IMR-90 (cell line): ENCODE data around the gene CD46. TPM values are rescaled to one million over a fixed set of nuclear protein-coding genes. Genes with fewer than 3 reads are reported as not detected.

Experiments
- ATAC-seq: fragments of 200-7000 bp; cut with Tn5 transposase; 2 replicates; pipeline ENCODE4 v1.9.1; 2020; ENCODE audit warnings: low read depth, mild to moderate bottlenecking, moderate library complexity
- BruUV-seq: library from RNA; stranded (reverse); fragments of 400-500 nt; replicated peaks from 2 replicates; lab custom pipeline; 2021; lab: Mats Ljungman, UMichigan
- CTCF ChIA-PET: fragments of 300-600 bp; formaldehyde crosslinking; extraction: SDS; loops from one replicate; lab custom pipeline; 2021; ENCODE audit warnings: antibody characterized with exemption; lab: Yijun Ruan, JAX
- POLR2A ChIA-PET: fragments of 300-600 bp; sonication (Branson Sonifier 250); formaldehyde crosslinking; loops from one replicate; lab custom pipeline; 2022; ENCODE audit warnings: antibody characterized with exemption; ENCODE audit not compliant: unreplicated experiment; lab: Charles Lee
- DNase-seq: peaks from one replicate; pipeline ENCODE4 v3.0.0; 2013
- H2AFZ ChIP-seq: replicated peaks from 2 replicates; pipeline ENCODE3; 2013; ENCODE audit warnings: low read length, mild to moderate bottlenecking; ENCODE audit not compliant: poor library complexity
- H2AK5ac ChIP-seq: 2 replicates; pipeline ENCODE4 v1.6.1; 2013; ENCODE audit warnings: low read depth, low read length, inconsistent platforms
- H2AK9ac ChIP-seq: replicated peaks from 2 replicates; pipeline ENCODE3; 2013; ENCODE audit warnings: mild to moderate bottlenecking, low read depth, low read length, moderate library complexity; ENCODE audit not compliant: poor library complexity
- H2BK120ac ChIP-seq: 2 replicates; pipeline ENCODE4 v1.6.1; 2013; ENCODE audit warnings: low read depth, low read length, inconsistent platforms
- H2BK15ac ChIP-seq: 3 replicates; pipeline ENCODE4 v1.6.1; 2013; ENCODE audit warnings: low read depth, low read length, inconsistent platforms
- H2BK20ac ChIP-seq: 2 replicates; pipeline ENCODE4 v1.6.1; 2013; ENCODE audit warnings: low read depth, mild to moderate bottlenecking, inconsistent platforms, low read length, moderate library complexity
- H2BK5ac ChIP-seq: 2 replicates; pipeline ENCODE4 v1.6.1; 2013; ENCODE audit warnings: mild to moderate bottlenecking, low read depth, low read length, inconsistent platforms; ENCODE audit not compliant: poor library complexity, severe bottlenecking
- H3K14ac ChIP-seq: replicated peaks from 2 replicates; pipeline ENCODE4 v1.6.1; 2013; ENCODE audit warnings: low read depth, low read length, inconsistent platforms
- H3K18ac ChIP-seq: 2 replicates; pipeline ENCODE4 v1.6.1; 2013; ENCODE audit warnings: low read depth, low read length, control low read depth
- H3K23ac ChIP-seq: 2 replicates; pipeline ENCODE4 v1.6.1; 2013; ENCODE audit warnings: low read depth, low read length, inconsistent platforms
- H3K27ac ChIP-seq: 2 replicates; pipeline ENCODE4 v1.5.1; 2013; ENCODE audit warnings: mild to moderate bottlenecking, control low read depth, low read length; ENCODE audit not compliant: insufficient read depth
- H3K27me3 ChIP-seq: 2 replicates; pipeline ENCODE4 v1.6.1; 2013; ENCODE audit warnings: low read length; ENCODE audit not compliant: control insufficient read depth, insufficient read depth
- H3K36me3 ChIP-seq: 2 replicates; pipeline ENCODE4 v1.6.1; 2013; ENCODE audit warnings: low read length, mixed read lengths; ENCODE audit not compliant: control insufficient read depth, insufficient read depth
- H3K4ac ChIP-seq: 2 replicates; pipeline ENCODE4 v1.6.1; 2013; ENCODE audit warnings: low read depth, low read length, inconsistent platforms
- H3K4me1 ChIP-seq: 2 replicates; pipeline ENCODE4 v1.6.1; 2013; ENCODE audit warnings: low read length, mixed read lengths; ENCODE audit not compliant: control insufficient read depth, insufficient read depth
- H3K4me2 ChIP-seq: 2 replicates; pipeline ENCODE4 v1.6.1; 2013; ENCODE audit warnings: low read depth, mild to moderate bottlenecking, control low read depth, low read length, moderate library complexity
- H3K4me3 ChIP-seq: 2 replicates; pipeline ENCODE4 v1.5.1; 2013; ENCODE audit warnings: low read depth, mild to moderate bottlenecking, control low read depth, low read length, moderate library complexity; ENCODE audit not compliant: insufficient read depth
- H3K56ac ChIP-seq: 2 replicates; pipeline ENCODE4 v1.6.1; 2013; ENCODE audit warnings: low read length, inconsistent platforms; ENCODE audit not compliant: insufficient read depth; ENCODE audit errors: extremely low read depth
- H3K79me1 ChIP-seq, 2 experiments: 2 replicates each; pipeline ENCODE4 v1.6.1; 2013; ENCODE audit warnings: low read length in 2 of 2, inconsistent platforms in 1 of 2, low read depth in 1 of 2
- H3K9ac ChIP-seq: 2 replicates; pipeline ENCODE4 v1.6.1; 2013; ENCODE audit warnings: low read depth, low read length, control low read depth
- H3K9me1 ChIP-seq: 2 replicates; pipeline ENCODE4 v1.6.1; 2013; ENCODE audit warnings: low read length, inconsistent platforms; ENCODE audit not compliant: insufficient read depth
- H3K9me3 ChIP-seq: 2 replicates; pipeline ENCODE4 v1.6.1; 2013; ENCODE audit warnings: low read length; ENCODE audit not compliant: control insufficient read depth, insufficient read depth
- H4K20me1 ChIP-seq: 2 replicates; pipeline ENCODE4 v1.6.1; 2013; ENCODE audit warnings: low read length, inconsistent platforms; ENCODE audit not compliant: insufficient read depth
- H4K5ac ChIP-seq: 2 replicates; pipeline ENCODE4 v1.6.1; 2013; ENCODE audit warnings: mild to moderate bottlenecking, low read depth, low read length, control low read depth
- H4K8ac ChIP-seq, 2 experiments: 2 replicates each; pipeline ENCODE4 v1.6.1; 2013; ENCODE audit warnings: low read depth in 2 of 2, low read length in 2 of 2, control low read depth in 1 of 2, inconsistent platforms in 1 of 2
- H4K91ac ChIP-seq: 2 replicates; pipeline ENCODE4 v1.6.1; 2013; ENCODE audit warnings: low read depth, low read length, inconsistent platforms; ENCODE audit not compliant: insufficient read depth
- BHLHE40 ChIP-seq: fragments of 150-350 bp; IDR thresholded peaks from 2 replicates; pipeline ENCODE4 v1.6.1; 2016; ENCODE audit warnings: mild to moderate bottlenecking, low read depth, low read length
- CEBPB ChIP-seq: IDR thresholded peaks from 2 replicates; pipeline ENCODE4 v1.6.1; 2012; ENCODE audit warnings: low read depth, low read length, improper control_type of control experiment
- ELK1 ChIP-seq: fragments of 150-350 bp; IDR thresholded peaks from 2 replicates; pipeline ENCODE4 v1.6.1; 2016; ENCODE audit warnings: low read depth, mild to moderate bottlenecking, low read length, moderate library complexity, borderline replicate concordance
- FOS ChIP-seq: fragments of 150-350 bp; IDR thresholded peaks from 2 replicates; pipeline ENCODE4 v1.6.1; 2016; ENCODE audit warnings: low read depth, low read length
- MXI1 ChIP-seq: IDR thresholded peaks from 2 replicates; pipeline ENCODE4 v1.6.1; 2012; ENCODE audit warnings: low read depth, mild to moderate bottlenecking, low read length, moderate library complexity, borderline replicate concordance
- POLR2A ChIP-seq: IDR thresholded peaks from 2 replicates; pipeline ENCODE4 v1.6.1; 2012; ENCODE audit warnings: mild to moderate bottlenecking, low read depth, low read length
- RAD21 ChIP-seq: IDR thresholded peaks from 2 replicates; pipeline ENCODE4 v1.6.1; 2012; ENCODE audit warnings: low read length, improper control_type of control experiment
- RFX5 ChIP-seq: IDR thresholded peaks from 2 replicates; pipeline ENCODE4 v1.8.0; 2012; ENCODE audit warnings: low read depth, mild to moderate bottlenecking, low read length, moderate library complexity
- SMC3 ChIP-seq: fragments of 150-350 bp; IDR thresholded peaks from 2 replicates; pipeline ENCODE4 v1.6.1; 2016; ENCODE audit warnings: low read depth, mild to moderate bottlenecking, antibody characterized with exemption, low read length, moderate library complexity
- WGBS, 2 experiments: methylation state at CpG; one replicate each; pipeline versions ENCODE4 v1.1.5 to v1.1.7; 2013; ENCODE audit warnings: missing lambda C conversion rate in 2 of 2; ENCODE audit not compliant: insufficient read length in 1 of 2; ENCODE audit errors: extremely low coverage in 2 of 2; 5-methylcytosine and 5-hydroxymethylcytosine counted together
- dilution Hi-C: fragments of 300-500 bp; cut with HindIII; formaldehyde crosslinking; loops from one replicate; pipeline ENCODE4 v1.14.3; 2018; ENCODE audit warnings: low sequenced_read_pairs; ENCODE audit not compliant: unreplicated experiment
- in situ Hi-C: fragments of 300-500 bp; cut with MboI; formaldehyde crosslinking; loops from 3 replicates; pipeline ENCODE4 v1.14.3; 2019; ENCODE audit warnings: low sequenced_read_pairs, inconsistent platforms, mixed read lengths
- intact Hi-C: fragments of 100-400 bp; cut with micrococcal nuclease; formaldehyde crosslinking; loops from 2 replicates; pipeline ENCODE4 v1.10.0; 2022
- polyA plus RNA-seq, 3 experiments: library from polyadenylated mRNA; depleted of rRNA; stranded (reverse); fragments of >200 nt; gene quantifications; 2 replicates each; pipeline ENCODE4 v1.2.3, GENCODE V29; 2012; ENCODE audit warnings: low replicate concordance in 1 of 3
- total RNA-seq: library from RNA; depleted of rRNA; stranded (reverse); fragments of >200 nt; gene quantifications from 2 replicates; pipeline ENCODE4 v1.2.3, GENCODE V29; 2012
- TF ChIP-seq, protein P1 (sequence below): fragments of 150-350 bp; IDR thresholded peaks from 2 replicates; pipeline ENCODE4 v1.6.1; 2017; ENCODE audit warnings: mild to moderate bottlenecking, antibody characterized with exemption, low read length, low read depth
- TF ChIP-seq, protein P2 (sequence below): conservative IDR thresholded peaks from 2 replicates; pipeline ENCODE4 v1.5.1; 2012; ENCODE audit warnings: mild to moderate bottlenecking, low read depth, low read length, improper control_type of control experiment

Gene CD46
- total and polyA plus RNA-seq, 2 of the 4 experiments (the other 2 are of a cell fraction) = 37.1 to 82.0 TPM

DNA sequence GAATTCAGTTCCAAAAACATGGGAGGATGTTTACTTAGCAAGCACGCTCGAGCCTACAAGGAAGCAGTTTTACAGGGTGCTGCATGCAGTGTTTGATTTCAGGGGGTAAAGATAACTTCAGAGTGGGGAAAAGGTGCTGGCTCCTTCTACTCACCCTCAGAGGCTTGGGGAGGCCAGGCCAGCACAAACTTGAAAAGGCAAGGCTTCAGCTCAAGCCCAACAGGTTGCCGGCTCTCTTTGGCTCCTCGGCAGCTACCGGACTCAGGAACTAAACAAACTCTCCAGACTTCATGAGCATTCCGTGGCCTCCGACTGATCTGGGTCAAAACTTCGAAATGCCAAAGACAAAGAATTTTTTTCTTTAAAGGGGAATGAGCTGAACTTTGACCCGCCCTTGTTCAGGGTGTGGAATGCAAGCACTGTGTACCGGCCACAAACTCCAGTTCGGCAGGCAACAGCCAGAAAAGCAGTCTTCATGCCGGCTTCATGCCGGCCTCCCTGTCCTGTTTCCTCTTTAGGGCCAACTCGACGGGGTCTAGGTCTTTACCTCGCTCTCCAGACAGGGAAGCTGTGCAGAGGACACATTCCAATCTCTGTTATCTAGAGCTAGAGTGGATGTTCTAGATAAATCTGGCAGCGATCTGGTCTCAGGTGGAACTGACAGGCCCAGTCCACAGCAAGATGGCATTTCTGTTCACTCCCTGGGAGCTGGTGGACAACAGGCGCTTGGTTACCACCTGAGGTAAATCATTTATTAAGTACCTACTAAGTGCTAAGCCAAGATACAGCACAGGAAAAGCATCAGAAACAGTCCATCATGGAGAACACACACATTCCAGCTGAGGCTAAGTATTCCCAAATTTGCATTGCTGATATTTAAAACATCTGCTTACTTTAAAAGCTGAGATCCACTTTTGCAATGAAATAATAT, 75.0 kb downstream of the CD46 start (continued):
- TF ChIP-seq BHLHE40 = no peak
- TF ChIP-seq POLR2A = no peak
- no peak for TF ChIP-seq RAD21
- no peak for TF ChIP-seq SMC3

DNA sequence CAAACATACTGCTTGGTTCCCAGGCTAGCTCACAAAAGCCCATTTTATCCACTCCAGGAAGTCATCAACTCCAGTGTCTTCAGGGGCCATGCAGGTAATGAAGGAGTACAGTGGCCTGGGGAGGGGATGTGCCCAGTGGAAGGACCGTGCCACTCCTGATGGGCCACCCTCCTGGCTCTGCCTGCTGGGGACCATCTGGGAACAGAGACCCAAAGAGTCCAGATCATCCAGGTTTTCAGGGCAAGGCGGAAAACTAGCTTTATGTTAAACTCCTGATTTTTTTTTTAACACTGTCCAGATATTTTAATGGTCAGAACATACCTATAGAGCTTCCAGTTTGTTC, 75.6 kb downstream of the CD46 start:
- ATAC-seq = no peak
- no peak for TF ChIP-seq CEBPB
- TF ChIP-seq RAD21 = no peak
- TF ChIP-seq, protein P1, sequence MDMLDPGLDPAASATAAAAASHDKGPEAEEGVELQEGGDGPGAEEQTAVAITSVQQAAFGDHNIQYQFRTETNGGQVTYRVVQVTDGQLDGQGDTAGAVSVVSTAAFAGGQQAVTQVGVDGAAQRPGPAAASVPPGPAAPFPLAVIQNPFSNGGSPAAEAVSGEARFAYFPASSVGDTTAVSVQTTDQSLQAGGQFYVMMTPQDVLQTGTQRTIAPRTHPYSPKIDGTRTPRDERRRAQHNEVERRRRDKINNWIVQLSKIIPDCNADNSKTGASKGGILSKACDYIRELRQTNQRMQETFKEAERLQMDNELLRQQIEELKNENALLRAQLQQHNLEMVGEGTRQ = no peak
- TF ChIP-seq BHLHE40 = no peak
- TF ChIP-seq FOS = no peak
- TF ChIP-seq SMC3 = no peak
- TF ChIP-seq RFX5 = no peak
- no peak for TF ChIP-seq MXI1
- no peak for TF ChIP-seq POLR2A
- TF ChIP-seq ELK1 = no peak
- TF ChIP-seq, protein P2, sequence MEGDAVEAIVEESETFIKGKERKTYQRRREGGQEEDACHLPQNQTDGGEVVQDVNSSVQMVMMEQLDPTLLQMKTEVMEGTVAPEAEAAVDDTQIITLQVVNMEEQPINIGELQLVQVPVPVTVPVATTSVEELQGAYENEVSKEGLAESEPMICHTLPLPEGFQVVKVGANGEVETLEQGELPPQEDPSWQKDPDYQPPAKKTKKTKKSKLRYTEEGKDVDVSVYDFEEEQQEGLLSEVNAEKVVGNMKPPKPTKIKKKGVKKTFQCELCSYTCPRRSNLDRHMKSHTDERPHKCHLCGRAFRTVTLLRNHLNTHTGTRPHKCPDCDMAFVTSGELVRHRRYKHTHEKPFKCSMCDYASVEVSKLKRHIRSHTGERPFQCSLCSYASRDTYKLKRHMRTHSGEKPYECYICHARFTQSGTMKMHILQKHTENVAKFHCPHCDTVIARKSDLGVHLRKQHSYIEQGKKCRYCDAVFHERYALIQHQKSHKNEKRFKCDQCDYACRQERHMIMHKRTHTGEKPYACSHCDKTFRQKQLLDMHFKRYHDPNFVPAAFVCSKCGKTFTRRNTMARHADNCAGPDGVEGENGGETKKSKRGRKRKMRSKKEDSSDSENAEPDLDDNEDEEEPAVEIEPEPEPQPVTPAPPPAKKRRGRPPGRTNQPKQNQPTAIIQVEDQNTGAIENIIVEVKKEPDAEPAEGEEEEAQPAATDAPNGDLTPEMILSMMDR = no peak

More for the DNA sequence above, 75.6 kb downstream of the CD46 start:
- BruUV-seq = no TSS peak
- Histone ChIP-seq H3K9me3 (no peaks in the 10 kb centered on the region), H3K18ac (no peak overlapping the region), H3K4ac (no peak overlapping the region), H2BK15ac (no peak overlapping the region), H3K27me3 (no peaks in the 10 kb centered on the region), H3K23ac (no peak overlapping the region), H3K14ac (no peak overlapping the region), H3K56ac (no peak overlapping the region), H4K8ac (no peak overlapping the region), H2AK9ac (no peak overlapping the region), H3K9me1 (peaks cover 4% of the 10 kb centered on the region; the same call in 1 of the 2 replicates), H2BK20ac (no peak overlapping the region), H3K4me1 (peaks cover 30% of the 10 kb centered on the region), H2BK5ac (no peak overlapping the region), H2BK120ac (no peak overlapping the region), H2AK5ac (no peak overlapping the region), H4K20me1 (no peaks in the 10 kb centered on the region), H4K91ac (no peak overlapping the region), H3K4me2 (no peak overlapping the region), H2AFZ (no peak overlapping the region), H3K4me3 (no peak overlapping the region), H3K27ac (no peak overlapping the region), H3K36me3 (no peaks in the 10 kb centered on the region), H4K5ac (no peak overlapping the region), H3K79me1 (peaks cover 0 to 8% of the 10 kb centered on the region in 2 experiments; a peak in 1 of 4 replicates), H3K9ac (no peak overlapping the region)
- in situ Hi-C loops (loop anchor here (5.0 to 10.0 kb wide), 2 partner anchors 40 to 137 kb away; no protein-coding TSS in a partner anchor), intact Hi-C loops (no loop called here), dilution Hi-C loops (no loop called here)
- DNase-seq = no peak
- WGBS, 2 experiments = no CpG with 5 or more reads among the region's 2 CpGs
- ChIA-PET CTCF (interaction anchor here (0.6 to 2.0 kb wide), 5 partner anchors 11 to 417 kb away, joined by 3 to 12 read pairs (median 4); no protein-coding TSS in a partner anchor), POLR2A (interaction anchor here (0.6 kb wide), 1 partner anchor 430 kb away, joined by 4 read pairs; no protein-coding TSS in a partner anchor)
